HCT116 (cell line): ENCODE results near the gene ARPC5. TPM values are rescaled to one million over a fixed set of nuclear protein-coding genes. Genes with fewer than 3 reads are reported as not detected.

Experiments used
- ATAC-seq: fragments of 200-7000 bp; cut with Tn5 transposase; 2 replicates; pipeline ENCODE4 v1.9.1; 2020; ENCODE audit warnings: mild to moderate bottlenecking, moderate library complexity
- BruUV-seq: library from RNA; stranded (reverse); fragments of 400-500 nt; replicated peaks from 2 replicates; lab custom pipeline; 2021; lab: Mats Ljungman, UMichigan
- CTCF ChIA-PET: fragments of 300-600 bp; sonication (Branson Sonifier 250); formaldehyde crosslinking; loops from one replicate; lab custom pipeline; 2021; ENCODE audit warnings: antibody characterized with exemption; lab: Charles Lee
- POLR2A ChIA-PET: fragments of 300-600, 350-600 bp; sonication (Branson Sonifier 250); formaldehyde crosslinking; loops from one replicate; lab custom pipeline; 2021; ENCODE audit warnings: antibody characterized with exemption; lab: Charles Lee
- RAD21 ChIA-PET, 2 experiments: fragments of 300-600 bp; sonication (Branson Sonifier 250); formaldehyde crosslinking; loops; one replicate each; lab custom pipeline; 2023; ENCODE audit warnings: low total read pairs in 2 of 2; ENCODE audit not compliant: uncharacterized antibody in 2 of 2, unreplicated experiment in 2 of 2, low non-redundant PET in 1 of 2; lab: Charles Lee
- DNase-seq: peaks from one replicate; pipeline ENCODE4 v3.0.0-alpha.2; 2010; ENCODE audit warnings: low read depth, low spot score
- H2AFZ ChIP-seq: fragments of 200-600 bp; shearing (Covaris generic), sonication (generic); 2 replicates; pipeline ENCODE4 v1.6.1; 2017; ENCODE audit warnings: low read depth, mixed run types, mixed read lengths, antibody characterized with exemption, low read length; ENCODE audit not compliant: poor library complexity, severe bottlenecking
- H3K27ac ChIP-seq: 2 replicates; pipeline ENCODE4 v1.5.1; 2012; ENCODE audit warnings: low read depth, low read length
- H3K27me3 ChIP-seq: fragments of 200-600 bp; sonication (generic); 2 replicates; pipeline ENCODE4 v1.6.1; 2016; ENCODE audit warnings: mixed run types, low read length, mixed read lengths; ENCODE audit not compliant: insufficient read depth
- H3K36me3 ChIP-seq, 2 experiments: fragments of 200-500 bp in 1 of 2; fragments of 200-600 bp in 1 of 2; sonication (Bioruptor generic) in 1 of 2; sonication (generic) in 1 of 2; 2 replicates each; pipeline versions ENCODE4 v1.5.1 to v1.6.1; 2014 to 2016; ENCODE audit warnings: low read length in 2 of 2, inconsistent platforms in 1 of 2, mixed read lengths in 1 of 2, mixed run types in 1 of 2; ENCODE audit not compliant: insufficient read depth in 2 of 2, control insufficient read depth in 1 of 2
- H3K4me1 ChIP-seq, 2 experiments: fragments of 200-600 bp in 1 of 2; sonication (generic) in 1 of 2; 2 replicates each; pipeline versions ENCODE4 v1.5.1 to v1.6.1; 2012 to 2017; ENCODE audit warnings: low read length in 2 of 2, inconsistent platforms in 1 of 2, mild to moderate bottlenecking in 1 of 2, mixed read lengths in 1 of 2, mixed run types in 1 of 2, moderate library complexity in 1 of 2; ENCODE audit not compliant: insufficient read depth in 2 of 2, control insufficient read depth in 1 of 2
- H3K4me2 ChIP-seq: fragments of 200-600 bp; sonication (generic); 2 replicates; pipeline ENCODE4 v1.6.1; 2017; ENCODE audit warnings: mixed run types, low read length, mixed read lengths
- H3K4me3 ChIP-seq, 2 experiments: fragments of 200-600 bp in 1 of 2; sonication (generic) in 1 of 2; replicated peaks in 1 of 2; 2 replicates each; pipeline ENCODE4 v1.5.1; 2011 to 2016; ENCODE audit warnings: low read length in 2 of 2, control low read depth in 1 of 2, low read depth in 1 of 2, mild to moderate bottlenecking in 1 of 2, mixed read lengths in 1 of 2, mixed run types in 1 of 2
- H3K79me2 ChIP-seq: fragments of 200-600 bp; sonication (generic); 2 replicates; pipeline ENCODE4 v1.6.1; 2017; ENCODE audit warnings: mild to moderate bottlenecking, mixed run types, low read length, moderate library complexity, mixed read lengths; ENCODE audit not compliant: insufficient read depth
- H3K9ac ChIP-seq: fragments of 200-600 bp; sonication (generic); 2 replicates; pipeline ENCODE4 v1.6.1; 2016; ENCODE audit warnings: low read length, mixed read lengths
- H3K9me2 ChIP-seq: fragments of 200-600 bp; sonication (generic), shearing (Covaris generic); 2 replicates; pipeline ENCODE4 v1.6.1; 2017; ENCODE audit warnings: mixed run types, mild to moderate bottlenecking, moderate library complexity; ENCODE audit not compliant: insufficient read depth
- H3K9me3 ChIP-seq, 2 experiments: fragments of 200-500 bp in 1 of 2; fragments of 200-600 bp in 1 of 2; sonication (Bioruptor generic) in 1 of 2; sonication (generic) in 1 of 2; 2 replicates each; pipeline ENCODE4 v1.6.1; 2014 to 2017; ENCODE audit warnings: low read length in 2 of 2, mixed read lengths in 2 of 2, inconsistent platforms in 1 of 2, low read depth in 1 of 2, mild to moderate bottlenecking in 1 of 2, mixed run types in 1 of 2, moderate library complexity in 1 of 2; ENCODE audit not compliant: control insufficient read depth in 1 of 2, insufficient read depth in 1 of 2
- H4K20me1 ChIP-seq: fragments of 200-600 bp; sonication (generic), shearing (Covaris generic); 2 replicates; pipeline ENCODE4 v1.6.1; 2017; ENCODE audit warnings: mixed run types, mild to moderate bottlenecking, moderate library complexity; ENCODE audit not compliant: insufficient read depth
- CBX3 ChIP-seq: IDR thresholded peaks from 2 replicates; pipeline ENCODE4 v1.6.1; 2012; ENCODE audit warnings: low read depth
- CEBPB ChIP-seq: IDR thresholded peaks from 2 replicates; pipeline ENCODE4 v1.6.1; 2012; ENCODE audit warnings: low read depth
- EGR1 ChIP-seq: IDR thresholded peaks from 2 replicates; pipeline ENCODE4 v1.6.1; 2012; ENCODE audit warnings: low read depth
- ELF1 ChIP-seq: IDR thresholded peaks from 2 replicates; pipeline ENCODE4 v1.6.1; 2012; ENCODE audit warnings: low read depth, borderline replicate concordance
- EZH2 ChIP-seq: fragments of 200-600 bp; sonication (generic); IDR thresholded peaks from 2 replicates; pipeline ENCODE4 v1.6.1; 2017; ENCODE audit warnings: antibody characterized with exemption, mixed run types
- EZH2phosphoT487 ChIP-seq: fragments of 200-600 bp; IDR thresholded peaks from 2 replicates; pipeline ENCODE4 v1.6.1; 2018; ENCODE audit warnings: antibody characterized with exemption, borderline replicate concordance
- FOSL1 ChIP-seq: IDR thresholded peaks from 2 replicates; pipeline ENCODE4 v1.6.1; 2012; ENCODE audit warnings: low read depth
- JUND ChIP-seq: IDR thresholded peaks from 2 replicates; pipeline ENCODE4 v1.6.1; 2012
- POLR2A ChIP-seq: IDR thresholded peaks from 2 replicates; pipeline ENCODE4 v1.7.0; 2011; ENCODE audit warnings: borderline replicate concordance; ENCODE audit not compliant: insufficient read depth, insufficient read length; ENCODE audit errors: extremely low read depth
- RAD21 ChIP-seq: IDR thresholded peaks from 2 replicates; pipeline ENCODE4 v1.6.1; 2012; ENCODE audit warnings: low read depth, mild to moderate bottlenecking
- SIN3A ChIP-seq: IDR thresholded peaks from 2 replicates; pipeline ENCODE4 v1.6.1; 2012; ENCODE audit warnings: low read depth
- SP1 ChIP-seq: IDR thresholded peaks from 2 replicates; pipeline ENCODE4 v1.6.1; 2012; ENCODE audit warnings: low read depth
- TCF7L2 ChIP-seq: IDR thresholded peaks from 2 replicates; pipeline ENCODE4 v1.7.0; 2011; ENCODE audit warnings: borderline replicate concordance, inconsistent platforms; ENCODE audit not compliant: insufficient read depth, insufficient read length; ENCODE audit errors: extremely low read depth
- YY1 ChIP-seq: IDR thresholded peaks from 2 replicates; pipeline ENCODE4 v1.6.1; 2011; ENCODE audit warnings: low read length, low read depth, moderate library complexity, mild to moderate bottlenecking; ENCODE audit not compliant: insufficient replicate concordance; ENCODE audit errors: extremely low read depth
- ZFX ChIP-seq: fragments of 450-650 bp; IDR thresholded peaks from 2 replicates; pipeline ENCODE4 v1.6.1; 2017
- ZNF274 ChIP-seq: fragments of 200-500 bp; sonication (Bioruptor generic); IDR thresholded peaks from 2 replicates; pipeline ENCODE4 v1.6.1; 2014; ENCODE audit warnings: mild to moderate bottlenecking, low read depth, low read length, inconsistent platforms
- intact Hi-C: fragments of 100-400 bp; cut with micrococcal nuclease; formaldehyde crosslinking; loops from 2 replicates; pipeline ENCODE4 v1.10.0; 2022
- total RNA-seq: library from RNA; stranded (reverse); gene quantifications from one replicate; pipeline ENCODE4 v1.2.1, GENCODE V29; 2021; ENCODE audit not compliant: unreplicated experiment
- TF ChIP-seq, protein P1 (sequence below), 3 experiments: fragments of 200-600 bp in 1 of 3; sonication (generic) in 1 of 3; IDR thresholded peaks in 2 of 3; conservative IDR thresholded peaks in 1 of 3; 2 replicates each; pipeline ENCODE4 v1.5.1; 2012 to 2017; ENCODE audit warnings: low read depth in 2 of 3, low read length in 2 of 3, antibody characterized with exemption in 1 of 3, borderline replicate concordance in 1 of 3, control low read depth in 1 of 3, mild to moderate bottlenecking in 1 of 3, mixed read lengths in 1 of 3, mixed run types in 1 of 3, moderate library complexity in 1 of 3; ENCODE audit not compliant: insufficient read depth in 1 of 3
- TF ChIP-seq, protein P2 (sequence below): IDR thresholded peaks from 2 replicates; pipeline ENCODE4 v1.6.1; 2012; ENCODE audit warnings: low read depth
- TF ChIP-seq, protein P3 (sequence below): IDR thresholded peaks from 2 replicates; pipeline ENCODE4 v1.6.1; 2011; ENCODE audit warnings: mild to moderate bottlenecking, low read length, moderate library complexity; ENCODE audit not compliant: insufficient replicate concordance; ENCODE audit errors: extremely low read depth

ARPC5 gene
- total RNA-seq, 1 experiment from 2014 or later = 71.5 TPM

DNA sequence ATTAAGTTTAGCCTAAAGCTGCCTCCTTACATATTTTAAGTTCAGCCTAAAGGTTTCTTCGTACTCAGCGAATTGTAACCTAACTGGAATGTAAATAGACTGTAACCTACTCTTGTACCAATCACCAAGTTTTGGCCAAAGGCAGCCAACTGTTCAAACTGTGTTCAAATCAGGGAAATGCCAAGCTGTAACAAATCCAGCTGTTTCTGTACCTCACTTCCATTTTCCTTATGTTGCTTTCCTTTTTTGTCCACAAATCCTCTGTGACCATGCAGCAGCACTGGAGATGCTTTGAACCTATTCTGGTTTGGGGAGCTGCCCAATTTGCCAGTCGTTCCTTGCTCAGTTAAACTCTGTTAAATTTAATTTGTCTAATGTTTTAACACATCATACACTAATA, 20.8 kb upstream of the ARPC5 start:
- no peaks in the 10 kb centered on the region for H3K79me2 ChIP-seq
- ATAC-seq (no peak), DNase-seq (no peak)
- H3K4me3 ChIP-seq = no peak overlapping the region
- H3K9me2 ChIP-seq = no peaks in the 10 kb centered on the region
- H4K20me1 ChIP-seq = no peaks in the 10 kb centered on the region
- H2AFZ ChIP-seq = no peak overlapping the region
- no peak for TF ChIP-seq ZNF274
- TF ChIP-seq SP1 = no peak
- TF ChIP-seq RAD21 = no peak
- no peak for TF ChIP-seq ZFX
- no peak for TF ChIP-seq TCF7L2
- TF ChIP-seq, protein P1, sequence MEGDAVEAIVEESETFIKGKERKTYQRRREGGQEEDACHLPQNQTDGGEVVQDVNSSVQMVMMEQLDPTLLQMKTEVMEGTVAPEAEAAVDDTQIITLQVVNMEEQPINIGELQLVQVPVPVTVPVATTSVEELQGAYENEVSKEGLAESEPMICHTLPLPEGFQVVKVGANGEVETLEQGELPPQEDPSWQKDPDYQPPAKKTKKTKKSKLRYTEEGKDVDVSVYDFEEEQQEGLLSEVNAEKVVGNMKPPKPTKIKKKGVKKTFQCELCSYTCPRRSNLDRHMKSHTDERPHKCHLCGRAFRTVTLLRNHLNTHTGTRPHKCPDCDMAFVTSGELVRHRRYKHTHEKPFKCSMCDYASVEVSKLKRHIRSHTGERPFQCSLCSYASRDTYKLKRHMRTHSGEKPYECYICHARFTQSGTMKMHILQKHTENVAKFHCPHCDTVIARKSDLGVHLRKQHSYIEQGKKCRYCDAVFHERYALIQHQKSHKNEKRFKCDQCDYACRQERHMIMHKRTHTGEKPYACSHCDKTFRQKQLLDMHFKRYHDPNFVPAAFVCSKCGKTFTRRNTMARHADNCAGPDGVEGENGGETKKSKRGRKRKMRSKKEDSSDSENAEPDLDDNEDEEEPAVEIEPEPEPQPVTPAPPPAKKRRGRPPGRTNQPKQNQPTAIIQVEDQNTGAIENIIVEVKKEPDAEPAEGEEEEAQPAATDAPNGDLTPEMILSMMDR (IDR thresholded peaks at IDR 0.05 in 2 of 3, conservative IDR thresholded peaks at IDR 0.05 in 1 of 3; ENCODE audit: borderline replicate concordance in 1 of 3, insufficient read depth in 1 of 3, low read depth in 2 of 3, low read length in 2 of 3) = no peak
- TF ChIP-seq YY1 = no peak
- no peak for TF ChIP-seq POLR2A
- TF ChIP-seq EGR1 = no peak
- TF ChIP-seq CEBPB = no peak
- TF ChIP-seq CBX3 = no peak
- TF ChIP-seq, protein P2, sequence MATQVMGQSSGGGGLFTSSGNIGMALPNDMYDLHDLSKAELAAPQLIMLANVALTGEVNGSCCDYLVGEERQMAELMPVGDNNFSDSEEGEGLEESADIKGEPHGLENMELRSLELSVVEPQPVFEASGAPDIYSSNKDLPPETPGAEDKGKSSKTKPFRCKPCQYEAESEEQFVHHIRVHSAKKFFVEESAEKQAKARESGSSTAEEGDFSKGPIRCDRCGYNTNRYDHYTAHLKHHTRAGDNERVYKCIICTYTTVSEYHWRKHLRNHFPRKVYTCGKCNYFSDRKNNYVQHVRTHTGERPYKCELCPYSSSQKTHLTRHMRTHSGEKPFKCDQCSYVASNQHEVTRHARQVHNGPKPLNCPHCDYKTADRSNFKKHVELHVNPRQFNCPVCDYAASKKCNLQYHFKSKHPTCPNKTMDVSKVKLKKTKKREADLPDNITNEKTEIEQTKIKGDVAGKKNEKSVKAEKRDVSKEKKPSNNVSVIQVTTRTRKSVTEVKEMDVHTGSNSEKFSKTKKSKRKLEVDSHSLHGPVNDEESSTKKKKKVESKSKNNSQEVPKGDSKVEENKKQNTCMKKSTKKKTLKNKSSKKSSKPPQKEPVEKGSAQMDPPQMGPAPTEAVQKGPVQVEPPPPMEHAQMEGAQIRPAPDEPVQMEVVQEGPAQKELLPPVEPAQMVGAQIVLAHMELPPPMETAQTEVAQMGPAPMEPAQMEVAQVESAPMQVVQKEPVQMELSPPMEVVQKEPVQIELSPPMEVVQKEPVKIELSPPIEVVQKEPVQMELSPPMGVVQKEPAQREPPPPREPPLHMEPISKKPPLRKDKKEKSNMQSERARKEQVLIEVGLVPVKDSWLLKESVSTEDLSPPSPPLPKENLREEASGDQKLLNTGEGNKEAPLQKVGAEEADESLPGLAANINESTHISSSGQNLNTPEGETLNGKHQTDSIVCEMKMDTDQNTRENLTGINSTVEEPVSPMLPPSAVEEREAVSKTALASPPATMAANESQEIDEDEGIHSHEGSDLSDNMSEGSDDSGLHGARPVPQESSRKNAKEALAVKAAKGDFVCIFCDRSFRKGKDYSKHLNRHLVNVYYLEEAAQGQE = no peak
- no peak for TF ChIP-seq ELF1
- TF ChIP-seq FOSL1 = no peak
- TF ChIP-seq, protein P3, sequence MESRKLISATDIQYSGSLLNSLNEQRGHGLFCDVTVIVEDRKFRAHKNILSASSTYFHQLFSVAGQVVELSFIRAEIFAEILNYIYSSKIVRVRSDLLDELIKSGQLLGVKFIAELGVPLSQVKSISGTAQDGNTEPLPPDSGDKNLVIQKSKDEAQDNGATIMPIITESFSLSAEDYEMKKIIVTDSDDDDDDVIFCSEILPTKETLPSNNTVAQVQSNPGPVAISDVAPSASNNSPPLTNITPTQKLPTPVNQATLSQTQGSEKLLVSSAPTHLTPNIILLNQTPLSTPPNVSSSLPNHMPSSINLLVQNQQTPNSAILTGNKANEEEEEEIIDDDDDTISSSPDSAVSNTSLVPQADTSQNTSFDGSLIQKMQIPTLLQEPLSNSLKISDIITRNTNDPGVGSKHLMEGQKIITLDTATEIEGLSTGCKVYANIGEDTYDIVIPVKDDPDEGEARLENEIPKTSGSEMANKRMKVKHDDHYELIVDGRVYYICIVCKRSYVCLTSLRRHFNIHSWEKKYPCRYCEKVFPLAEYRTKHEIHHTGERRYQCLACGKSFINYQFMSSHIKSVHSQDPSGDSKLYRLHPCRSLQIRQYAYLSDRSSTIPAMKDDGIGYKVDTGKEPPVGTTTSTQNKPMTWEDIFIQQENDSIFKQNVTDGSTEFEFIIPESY = no peak
- no peak for TF ChIP-seq EZH2phosphoT487
- TF ChIP-seq EZH2 = no peak
- no peak for TF ChIP-seq SIN3A
- no peak for TF ChIP-seq JUND
- TF ChIP-seq, all 23 proteins: peak for 0
- Histone ChIP-seq H3K4me1 (0 out of 4 replicates have a peak, but pooled peaks cover 0 to 3% of the 10 kb centered on the region in 2 experiments), H3K27me3 (no peaks in the 10 kb centered on the region), H3K27ac (no peak overlapping the region), H3K9ac (no peak overlapping the region), H3K9me3 (no peaks in the 10 kb centered on the region), H3K4me2 (no peak overlapping the region), H3K36me3 (no peaks in the 10 kb centered on the region)
- ChIA-PET CTCF (interaction anchor here (0.9 to 4.3 kb wide), 5 partner anchors 12 to 258 kb away, joined by 3 to 83 read pairs (median 4); partner anchors contain the start of gene ARPC5), RAD21 (interaction anchor here in 1 of 2 experiments (2.0 kb wide), 1 partner anchor 260 kb away, joined by 8 read pairs; no protein-coding TSS in a partner anchor), POLR2A (interaction anchor here (1.3 kb wide), 1 partner anchor 28 kb away, joined by 3 read pairs; no protein-coding TSS in a partner anchor)
- BruUV-seq = no TSS peak
- intact Hi-C loops = no loop called here
